Endothelial cell (in vitro differentiated cells): ENCODE results near the gene COQ9. TPM values are rescaled to one million over a fixed set of nuclear protein-coding genes. Genes with fewer than 3 reads are reported as not detected.

ENCODE experiments used
- DNase-seq: peaks from one replicate; pipeline ENCODE4 v3.0.0; 2021; ENCODE audit warnings: low spot score
- H3K27ac Mint-ChIP-seq: one replicate; pipeline ENCODE4 v1.8.0; 2021; ENCODE audit warnings: mixed read lengths, inconsistent platforms; ENCODE audit not compliant: unreplicated experiment
- H3K27me3 Mint-ChIP-seq: one replicate; pipeline ENCODE4 v1.8.0; 2021; ENCODE audit warnings: mild to moderate bottlenecking, moderate library complexity, mixed read lengths, inconsistent platforms; ENCODE audit not compliant: unreplicated experiment
- H3K36me3 Mint-ChIP-seq: one replicate; pipeline ENCODE4 v1.8.0; 2021; ENCODE audit warnings: mild to moderate bottlenecking, low read depth, mixed read lengths, inconsistent platforms; ENCODE audit not compliant: unreplicated experiment
- H3K4me1 Mint-ChIP-seq: one replicate; pipeline ENCODE4 v1.8.0; 2021; ENCODE audit warnings: mild to moderate bottlenecking, mixed read lengths, inconsistent platforms; ENCODE audit not compliant: unreplicated experiment
- H3K4me3 Mint-ChIP-seq: one replicate; pipeline ENCODE4 v1.8.0; 2021; ENCODE audit warnings: mild to moderate bottlenecking, mixed read lengths, inconsistent platforms; ENCODE audit not compliant: unreplicated experiment
- H3K9me3 Mint-ChIP-seq: one replicate; pipeline ENCODE4 v1.8.0; 2021; ENCODE audit warnings: mixed read lengths, inconsistent platforms; ENCODE audit not compliant: unreplicated experiment
- total RNA-seq: library from RNA; stranded (reverse); fragmentation: NEBNext Ultra II Directional; extraction: Animal tissue kit (Norgen Biotek cat#: 25700); gene quantifications from one replicate; pipeline ENCODE4 v1.2.1, GENCODE V29; 2021; ENCODE audit not compliant: unreplicated experiment
- TF ChIP-seq, protein P1 (sequence below): fragments of 200-600 bp; sonication (generic); IDR thresholded peaks from one replicate; pipeline ENCODE4 v1.5.0; 2021; ENCODE audit warnings: antibody characterized with exemption; ENCODE audit not compliant: unreplicated experiment

Gene COQ9
- total RNA-seq, 1 donor from 2014 or later, result 23.1 TPM

DNA sequence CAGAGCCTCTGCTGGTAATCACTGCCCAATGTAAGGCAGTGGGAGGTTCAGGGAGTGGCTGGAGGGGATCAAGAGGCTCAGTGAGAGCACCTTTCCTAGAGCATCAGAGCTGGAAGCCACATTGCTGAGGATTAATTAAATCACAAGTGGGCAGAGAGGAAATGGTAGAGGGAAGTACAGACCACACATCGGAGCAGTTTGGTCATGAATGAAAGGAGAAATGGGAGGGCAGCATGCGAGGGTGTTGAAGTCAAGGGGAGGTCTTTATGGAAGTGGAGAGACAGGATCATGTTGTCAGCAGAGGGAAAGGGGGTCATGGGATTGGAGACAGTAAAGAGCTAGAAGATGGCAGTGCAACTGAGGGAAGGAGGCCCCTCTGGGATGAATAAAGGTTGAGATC is 40.4 kb upstream of the COQ9 start:
- no peaks in the 10 kb centered on the region for H3K9me3 Mint-ChIP-seq
- TF ChIP-seq, protein P1, sequence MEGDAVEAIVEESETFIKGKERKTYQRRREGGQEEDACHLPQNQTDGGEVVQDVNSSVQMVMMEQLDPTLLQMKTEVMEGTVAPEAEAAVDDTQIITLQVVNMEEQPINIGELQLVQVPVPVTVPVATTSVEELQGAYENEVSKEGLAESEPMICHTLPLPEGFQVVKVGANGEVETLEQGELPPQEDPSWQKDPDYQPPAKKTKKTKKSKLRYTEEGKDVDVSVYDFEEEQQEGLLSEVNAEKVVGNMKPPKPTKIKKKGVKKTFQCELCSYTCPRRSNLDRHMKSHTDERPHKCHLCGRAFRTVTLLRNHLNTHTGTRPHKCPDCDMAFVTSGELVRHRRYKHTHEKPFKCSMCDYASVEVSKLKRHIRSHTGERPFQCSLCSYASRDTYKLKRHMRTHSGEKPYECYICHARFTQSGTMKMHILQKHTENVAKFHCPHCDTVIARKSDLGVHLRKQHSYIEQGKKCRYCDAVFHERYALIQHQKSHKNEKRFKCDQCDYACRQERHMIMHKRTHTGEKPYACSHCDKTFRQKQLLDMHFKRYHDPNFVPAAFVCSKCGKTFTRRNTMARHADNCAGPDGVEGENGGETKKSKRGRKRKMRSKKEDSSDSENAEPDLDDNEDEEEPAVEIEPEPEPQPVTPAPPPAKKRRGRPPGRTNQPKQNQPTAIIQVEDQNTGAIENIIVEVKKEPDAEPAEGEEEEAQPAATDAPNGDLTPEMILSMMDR, result no peak
- H3K36me3 Mint-ChIP-seq, result no peaks in the 10 kb centered on the region
- DNase-seq, result no peak
- peaks cover 11% of the 10 kb centered on the region for H3K27me3 Mint-ChIP-seq
- H3K4me1 Mint-ChIP-seq, result peaks cover 18% of the 10 kb centered on the region
- no peak overlapping the region for H3K4me3 Mint-ChIP-seq
- no peak overlapping the region for H3K27ac Mint-ChIP-seq

DNA sequence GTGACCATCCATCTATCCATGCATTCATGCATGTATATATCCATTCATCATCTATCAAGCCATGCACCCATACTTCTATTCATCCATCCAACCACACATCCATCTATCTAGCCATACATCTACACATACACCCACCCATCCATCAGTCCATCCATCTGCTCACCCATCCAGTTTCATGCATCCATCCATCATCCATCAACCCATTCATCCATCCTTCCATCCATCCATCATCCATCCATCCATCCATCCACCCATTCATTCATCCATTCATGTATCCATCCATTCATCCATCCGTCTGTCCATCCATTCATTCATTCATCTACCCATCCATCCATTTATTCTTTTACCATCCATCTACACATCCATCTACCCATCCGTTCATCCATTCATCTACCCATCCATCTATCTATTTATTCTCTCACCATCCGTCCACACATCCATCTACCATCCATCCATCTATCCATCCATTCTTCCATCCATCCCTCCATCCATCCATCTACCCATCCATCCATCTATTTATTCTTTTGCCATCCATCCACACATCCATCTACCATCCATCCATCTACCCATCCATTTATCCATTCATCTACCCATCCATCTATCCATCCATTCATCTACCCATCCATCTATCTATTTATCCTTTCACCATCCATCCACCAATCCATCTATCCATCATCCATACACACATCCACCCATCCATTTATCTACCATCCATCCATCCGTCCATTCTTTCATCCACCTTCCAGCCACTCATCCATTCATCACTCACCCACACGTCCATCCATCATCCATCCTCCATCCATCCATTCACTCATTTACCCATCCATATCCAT is 39.5 kb upstream of the COQ9 start:
- Mint-ChIP-seq H3K9me3 (no peaks in the 10 kb centered on the region), H3K36me3 (no peaks in the 10 kb centered on the region), H3K4me1 (peaks cover 18% of the 10 kb centered on the region), H3K4me3 (no peak overlapping the region), H3K27ac (no peak overlapping the region), H3K27me3 (peaks cover 11% of the 10 kb centered on the region)
- TF ChIP-seq, protein P1, result no peak
- DNase-seq, result no peak

DNA sequence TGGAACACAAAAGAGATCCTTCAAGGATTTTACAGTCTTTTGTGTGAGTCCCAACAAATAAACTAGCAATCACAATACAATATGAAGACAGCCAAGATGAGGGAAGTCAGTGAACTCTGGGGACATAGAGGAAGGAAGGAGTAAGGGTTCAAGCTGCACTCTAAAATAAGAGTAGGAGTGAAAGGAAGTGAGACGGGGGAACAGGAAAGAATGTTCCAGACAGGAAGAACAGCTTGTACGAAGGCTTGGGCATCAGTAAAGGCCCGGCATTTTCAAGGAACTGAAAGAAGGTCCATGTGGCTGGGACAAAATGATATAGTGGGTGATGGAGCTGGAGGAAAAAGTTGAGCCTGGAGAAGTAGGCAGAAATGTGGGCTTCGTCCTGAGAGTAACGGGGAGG is 38.2 kb upstream of the COQ9 start:
- no peaks in the 10 kb centered on the region for H3K9me3 Mint-ChIP-seq
- peaks cover 10% of the 10 kb centered on the region for H3K27me3 Mint-ChIP-seq
- H3K4me1 Mint-ChIP-seq, result peaks cover 18% of the 10 kb centered on the region
- DNase-seq, result no peak
- peak overlapping the region; percentile 19 for H3K27ac Mint-ChIP-seq
- H3K4me3 Mint-ChIP-seq, result no peak overlapping the region
- TF ChIP-seq, protein P1, result no peak
- H3K36me3 Mint-ChIP-seq, result no peaks in the 10 kb centered on the region

DNA sequence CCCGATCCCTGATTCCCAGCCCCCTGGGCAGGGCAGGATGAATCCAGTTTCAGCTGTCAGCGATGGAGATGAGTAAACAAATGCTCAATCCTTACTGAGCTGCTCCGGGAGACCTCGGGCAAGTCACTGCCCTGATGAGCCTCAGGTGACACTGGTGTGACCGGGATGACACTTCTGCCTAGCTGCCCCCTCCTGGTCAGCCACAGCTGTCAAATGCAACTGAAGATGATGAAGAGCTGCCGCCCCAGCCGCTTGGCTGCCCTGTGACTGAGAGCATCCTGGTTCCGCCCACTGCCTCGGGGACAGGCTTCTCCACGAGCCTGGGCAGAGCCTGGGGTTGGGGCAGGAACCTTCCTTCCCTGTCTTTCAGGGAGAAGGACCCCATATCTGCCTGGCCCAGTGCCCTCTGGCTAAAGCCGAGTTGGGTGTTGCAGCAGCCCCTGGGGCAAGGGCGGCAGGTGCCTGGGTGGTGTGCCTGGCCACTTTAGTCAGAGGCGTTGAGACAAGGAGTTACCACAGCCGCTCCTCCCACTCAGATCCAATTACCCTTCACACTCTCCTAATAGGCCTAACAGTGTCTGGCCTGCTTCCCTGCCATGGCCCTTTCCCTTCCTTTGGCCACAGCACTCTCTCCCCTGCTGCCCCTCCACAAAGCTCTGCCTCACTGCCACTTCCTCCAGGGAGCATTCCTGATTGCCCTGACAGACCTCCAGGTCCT is 37.2 kb upstream of the COQ9 start:
- DNase-seq, result no peak
- Mint-ChIP-seq H3K27me3 (peaks cover 11% of the 10 kb centered on the region), H3K9me3 (no peaks in the 10 kb centered on the region), H3K36me3 (no peaks in the 10 kb centered on the region), H3K4me3 (no peak overlapping the region), H3K4me1 (peaks cover 20% of the 10 kb centered on the region), H3K27ac (no peak overlapping the region)
- TF ChIP-seq, protein P1, result no peak
